Measurements from ENCODE around the gene TACC2.
A peak's percentile ranks its signal among the peaks of the same experiment; 100 is the strongest.

TACC2 gene

DNA sequence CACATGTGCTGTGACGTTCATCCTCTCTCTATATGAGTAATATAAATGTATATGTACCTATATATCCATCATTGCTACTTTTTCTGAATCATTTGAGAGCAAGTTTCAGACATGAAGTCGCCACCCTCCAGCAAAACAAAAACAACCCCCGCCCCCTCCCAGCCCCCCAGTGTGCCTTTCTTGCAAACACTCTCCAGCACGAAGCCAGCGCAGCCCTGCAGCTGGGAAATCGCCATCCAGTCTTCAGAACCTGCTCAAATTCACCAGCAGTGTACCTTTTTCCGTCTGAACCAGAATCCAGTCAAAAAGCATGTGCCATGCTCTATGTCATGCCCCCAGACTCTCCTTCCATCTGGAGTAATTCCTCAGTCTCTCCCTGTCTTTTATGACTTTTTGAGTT lies 135.8 kb downstream of the TACC2 start:
- DNase-seq, result no peak

DNA sequence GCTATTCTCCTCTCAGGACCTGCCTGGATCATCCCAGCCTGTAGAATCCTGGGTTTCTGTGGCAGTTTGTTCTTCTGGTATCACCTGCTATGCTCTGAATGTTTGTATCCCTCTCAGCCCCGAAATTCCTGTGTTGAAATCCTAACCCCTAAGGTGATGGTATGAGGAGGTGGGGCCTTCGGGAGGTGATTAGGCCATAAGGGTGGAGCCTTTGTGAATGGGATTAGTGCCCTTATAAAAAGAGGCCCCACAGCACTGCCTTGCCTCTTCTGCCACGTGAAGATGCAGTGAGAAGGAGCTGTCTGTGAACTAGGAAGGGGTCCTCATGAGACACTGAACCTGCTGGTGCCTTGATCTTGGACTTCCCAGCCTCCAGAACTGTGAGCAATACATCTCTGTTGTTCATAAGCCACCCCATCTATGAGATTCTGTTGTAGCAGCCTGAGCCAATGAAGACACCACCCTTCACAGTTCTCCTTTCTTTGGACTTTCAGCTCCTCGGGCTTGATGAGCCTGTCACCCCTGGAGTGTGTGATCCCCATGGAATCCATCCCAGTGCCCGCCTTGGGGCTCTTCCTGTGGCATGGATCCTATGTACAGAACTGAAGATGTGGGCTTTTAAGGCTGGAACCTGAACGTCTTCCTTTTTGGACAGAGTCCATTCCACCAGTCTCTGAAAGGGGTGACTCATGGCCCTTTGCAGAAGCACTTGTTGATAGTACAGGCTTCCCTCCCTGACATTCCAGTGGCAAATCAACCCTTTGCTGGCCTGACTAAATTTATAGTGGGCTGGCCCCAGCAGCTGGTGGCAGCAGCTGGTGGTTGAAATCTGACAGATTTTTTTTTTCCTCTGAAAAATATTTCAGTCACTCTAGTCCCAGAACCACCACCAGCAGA lies 138.0 kb downstream of the TACC2 start:
- no peak for DNase-seq

DNA sequence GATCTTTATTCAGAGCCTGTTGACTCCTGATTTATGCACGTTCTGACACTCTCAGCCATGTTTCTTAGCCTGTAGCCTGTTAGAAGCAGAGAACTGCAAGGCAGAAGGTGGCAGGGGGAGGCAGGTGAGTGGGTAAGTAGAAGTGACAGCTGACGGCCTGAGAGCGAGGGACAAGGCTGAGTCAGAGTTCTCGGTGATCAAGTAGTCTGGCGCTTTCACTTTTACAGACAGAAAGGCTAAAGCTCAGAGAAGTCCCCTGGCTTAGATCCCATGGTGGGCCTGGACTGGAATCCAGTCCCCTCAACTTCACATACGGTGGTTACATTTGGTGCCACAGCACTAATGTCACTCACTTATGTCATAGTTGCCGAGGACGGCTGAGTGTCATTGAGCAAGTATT lies 139.0 kb downstream of the TACC2 start:
- DNase-seq, result no peak

DNA sequence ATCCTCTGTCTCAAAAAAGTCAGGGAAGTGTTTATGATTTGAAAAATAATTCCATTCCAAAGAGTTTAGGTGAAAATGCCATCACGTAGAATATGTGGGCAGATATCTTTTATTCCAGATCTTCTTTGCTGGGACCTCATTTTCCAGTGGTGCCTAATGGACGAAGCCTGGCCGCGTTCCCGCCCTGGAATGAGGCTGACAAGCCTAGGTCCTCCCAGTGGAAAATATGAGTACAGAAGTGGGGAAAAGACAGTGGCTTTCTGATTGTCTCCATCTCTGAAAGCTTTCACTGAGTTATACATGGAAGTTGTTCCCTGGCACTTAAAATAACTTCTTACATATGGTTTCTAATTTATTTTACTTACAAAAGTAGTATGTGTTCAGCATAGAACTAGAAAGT lies 139.4 kb downstream of the TACC2 start:
- no peak for DNase-seq

DNA sequence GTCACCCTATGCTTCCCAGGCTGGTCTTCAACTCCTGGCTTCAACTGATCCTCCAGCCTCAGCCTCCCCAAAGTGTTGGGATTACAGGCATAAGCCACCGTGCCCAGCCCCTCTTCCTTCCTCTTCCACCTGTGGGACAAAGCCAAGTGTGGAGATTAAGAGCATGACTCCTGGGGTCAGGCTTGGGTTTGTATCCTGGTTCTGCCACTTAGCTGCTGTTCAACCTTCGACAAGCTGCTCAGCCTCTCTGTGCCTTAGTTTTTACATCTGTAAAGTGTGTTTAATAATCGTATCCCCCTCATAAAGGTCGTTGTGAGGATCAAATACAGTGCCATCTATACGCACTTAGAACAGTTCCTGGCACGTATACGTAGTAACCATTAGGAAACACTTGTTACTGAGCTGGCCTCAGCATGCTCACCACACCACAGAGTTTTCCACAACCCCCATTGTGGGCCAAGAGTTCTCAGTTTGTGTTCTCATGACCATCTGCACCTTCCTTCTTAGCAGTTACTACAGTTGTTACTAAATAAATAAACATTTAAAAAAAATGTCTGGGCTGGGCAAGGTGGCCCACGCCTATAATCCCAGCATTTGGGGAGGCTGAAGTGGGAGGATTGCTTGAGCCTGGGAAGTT lies 141.6 kb downstream of the TACC2 start:
- DNase-seq, result no peak

DNA sequence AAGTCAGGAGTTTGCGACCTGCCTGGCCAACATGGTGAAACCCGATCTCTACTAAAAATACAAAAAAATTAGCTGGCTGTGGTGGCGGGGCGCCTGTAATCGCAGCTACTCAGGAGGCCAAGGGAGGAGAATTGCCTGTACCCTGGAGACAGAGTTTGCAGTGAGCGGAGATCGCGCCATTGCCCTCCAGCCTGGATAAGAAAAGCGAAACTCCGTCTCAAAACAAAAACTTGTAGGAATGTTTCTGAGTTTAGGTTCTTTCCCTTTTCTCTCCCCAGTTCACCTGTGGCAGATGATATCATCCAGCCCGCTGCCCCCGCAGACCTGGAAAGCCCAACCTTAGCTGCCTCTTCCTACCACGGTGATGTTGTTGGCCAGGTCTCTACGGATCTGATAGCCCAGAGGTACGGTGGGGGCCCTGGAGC lies 143.4 kb downstream of the TACC2 start:
- no peak for DNase-seq

DNA sequence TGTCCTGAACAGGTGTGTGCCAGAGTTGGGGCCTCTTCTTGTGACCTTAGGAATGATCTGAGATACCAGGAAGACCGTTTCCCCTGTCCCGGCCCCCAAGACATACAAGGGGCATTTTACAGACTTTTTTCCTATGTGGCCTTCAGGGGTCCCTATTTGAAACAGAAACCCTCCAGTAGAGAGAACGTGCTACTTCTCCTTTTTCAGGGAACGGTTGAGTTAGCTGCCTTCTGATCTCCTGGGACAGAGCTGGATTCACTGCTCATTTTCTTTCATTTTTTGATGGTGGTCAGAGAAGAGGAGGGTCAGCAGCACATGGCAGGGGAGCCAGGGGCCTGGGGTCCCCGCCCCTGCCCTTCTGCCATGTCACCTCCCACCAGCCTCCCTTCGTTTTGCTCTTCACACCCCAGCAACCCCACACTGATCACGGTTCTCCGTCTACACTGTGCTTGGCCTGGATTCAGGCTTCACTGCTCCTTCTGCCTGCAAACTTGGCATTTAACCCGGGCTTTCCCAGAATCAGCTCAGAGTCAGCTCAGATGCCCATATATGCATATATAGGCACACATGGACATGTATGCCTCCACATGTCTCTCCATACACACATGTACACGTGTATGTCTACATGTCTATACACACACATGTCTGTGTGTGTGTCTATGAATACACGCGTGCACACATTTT lies 144.1 kb downstream of the TACC2 start:
- DNase-seq, result no peak

DNA sequence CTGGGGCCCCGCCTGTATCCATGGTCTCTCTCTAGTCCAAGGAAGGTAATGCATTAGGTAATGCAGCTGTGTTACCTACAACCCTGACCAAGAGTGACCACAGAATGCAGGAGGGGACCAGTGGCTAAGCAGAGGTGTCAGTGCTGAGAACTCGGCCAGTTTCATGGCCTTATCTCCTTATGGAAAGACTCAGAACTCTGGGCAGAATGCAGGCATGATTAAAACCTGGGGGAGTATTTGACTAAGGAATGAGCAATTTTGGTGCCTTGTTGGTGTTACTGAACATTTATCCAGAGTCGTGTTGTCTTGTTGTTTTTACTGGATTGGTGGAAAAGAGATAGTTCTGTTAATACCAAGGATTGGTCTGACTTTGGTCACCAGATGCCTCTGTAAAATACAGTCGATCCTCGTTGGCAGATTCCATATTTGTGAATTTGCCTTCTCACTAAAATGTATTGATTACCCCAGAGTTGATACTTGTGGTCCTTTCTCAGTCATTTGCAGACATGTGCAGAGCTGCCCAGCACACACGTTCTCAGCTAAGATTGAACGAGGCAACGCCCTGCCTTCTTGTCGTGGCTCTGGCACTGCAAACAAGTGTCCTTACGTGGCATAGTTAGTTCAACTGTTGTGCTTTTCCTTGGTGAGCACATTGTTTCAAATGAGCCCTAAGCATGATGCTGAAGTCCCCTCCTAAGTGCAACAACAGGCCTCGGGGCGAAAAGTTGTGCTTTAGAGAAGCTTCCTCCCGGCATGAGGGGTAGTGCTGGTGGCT lies 146.5 kb downstream of the TACC2 start:
- DNase-seq, result no peak

DNA sequence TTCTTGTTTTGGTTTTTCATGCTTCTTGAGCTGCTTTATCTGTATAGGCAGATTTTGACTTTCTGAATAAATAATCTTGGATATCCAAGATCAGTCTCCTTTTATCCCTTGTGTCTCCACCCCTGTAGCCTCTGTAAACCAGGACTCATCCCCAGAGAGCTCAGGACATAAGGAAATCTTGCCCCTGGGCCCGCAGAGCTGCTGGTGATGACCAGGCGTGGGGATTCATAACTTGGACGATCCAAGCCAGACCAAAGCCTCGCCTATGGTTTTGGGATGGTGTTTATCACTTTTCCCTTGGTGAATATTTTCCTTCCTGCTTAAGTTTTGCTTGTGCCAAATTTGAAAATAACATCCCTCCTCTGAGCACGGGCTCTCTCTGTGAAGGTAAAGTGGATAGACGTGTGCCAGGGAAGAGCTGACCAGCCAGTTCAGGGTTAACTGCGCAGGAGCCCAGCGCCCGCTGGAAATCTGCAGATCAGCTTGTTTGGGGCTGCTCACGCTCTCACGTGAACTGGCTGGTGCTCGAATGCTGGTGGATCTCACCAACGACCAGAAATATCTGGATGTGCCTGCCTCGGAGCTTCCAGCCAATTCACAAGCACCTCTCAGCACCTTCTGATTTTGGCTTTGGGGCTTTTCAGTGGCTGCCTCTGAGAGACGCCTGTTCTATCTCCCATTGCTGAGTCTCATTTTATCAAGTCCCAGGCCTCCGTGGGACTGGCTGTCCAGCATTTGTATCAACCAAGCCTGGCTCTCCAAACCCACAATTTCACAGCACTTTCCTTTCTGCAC lies 150.1 kb downstream of the TACC2 start:
- no peak for DNase-seq

DNA sequence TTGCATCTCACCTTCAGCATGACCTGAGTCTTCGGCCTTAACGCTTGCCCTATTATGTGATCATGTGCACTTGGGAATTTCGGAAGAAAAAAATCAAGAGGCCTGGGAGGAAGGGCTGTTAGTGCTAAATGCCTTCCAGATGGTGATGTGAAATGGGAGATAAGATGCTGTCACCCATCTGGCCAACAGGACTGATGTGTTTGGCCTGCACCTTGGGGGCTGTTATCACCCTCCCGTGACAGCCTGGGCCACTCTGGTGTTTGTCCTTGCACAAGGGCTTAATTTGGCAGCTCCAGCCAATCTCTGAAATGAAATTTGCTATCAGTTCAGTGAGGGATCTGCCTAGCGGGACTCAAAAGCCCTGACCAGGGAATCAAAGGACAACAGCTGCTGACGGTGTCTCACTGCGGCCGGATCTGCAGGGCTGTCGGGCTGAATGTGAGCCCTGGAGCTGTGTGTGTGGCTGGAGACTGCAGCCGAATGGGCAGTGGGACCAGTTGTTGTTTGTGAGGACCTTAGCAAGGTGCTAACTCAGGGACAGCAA lies 150.7 kb downstream of the TACC2 start:
- DNase-seq, result no peak

DNA sequence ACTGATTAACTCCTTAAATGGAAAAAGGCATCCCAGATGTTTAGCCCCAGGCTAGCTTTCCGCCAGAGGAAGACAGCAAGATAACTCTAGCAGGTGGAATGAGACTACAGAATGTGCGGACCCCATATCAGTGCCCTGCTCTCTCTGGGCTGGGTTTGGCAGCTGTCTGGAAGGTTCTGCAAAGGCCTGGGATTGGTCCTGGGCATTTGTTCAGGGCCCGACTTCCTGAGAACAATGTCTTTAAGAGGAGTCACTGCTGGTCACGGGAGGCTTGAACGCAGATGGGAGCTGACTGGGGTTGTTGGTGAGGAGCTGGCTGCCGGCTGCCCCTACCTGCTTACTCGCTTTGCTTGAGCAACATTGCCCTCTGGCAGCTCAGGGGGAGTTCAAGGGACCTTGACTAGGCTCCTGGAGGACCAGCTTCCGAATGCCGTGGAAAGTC lies 151.5 kb downstream of the TACC2 start:
- no peak for DNase-seq

DNA sequence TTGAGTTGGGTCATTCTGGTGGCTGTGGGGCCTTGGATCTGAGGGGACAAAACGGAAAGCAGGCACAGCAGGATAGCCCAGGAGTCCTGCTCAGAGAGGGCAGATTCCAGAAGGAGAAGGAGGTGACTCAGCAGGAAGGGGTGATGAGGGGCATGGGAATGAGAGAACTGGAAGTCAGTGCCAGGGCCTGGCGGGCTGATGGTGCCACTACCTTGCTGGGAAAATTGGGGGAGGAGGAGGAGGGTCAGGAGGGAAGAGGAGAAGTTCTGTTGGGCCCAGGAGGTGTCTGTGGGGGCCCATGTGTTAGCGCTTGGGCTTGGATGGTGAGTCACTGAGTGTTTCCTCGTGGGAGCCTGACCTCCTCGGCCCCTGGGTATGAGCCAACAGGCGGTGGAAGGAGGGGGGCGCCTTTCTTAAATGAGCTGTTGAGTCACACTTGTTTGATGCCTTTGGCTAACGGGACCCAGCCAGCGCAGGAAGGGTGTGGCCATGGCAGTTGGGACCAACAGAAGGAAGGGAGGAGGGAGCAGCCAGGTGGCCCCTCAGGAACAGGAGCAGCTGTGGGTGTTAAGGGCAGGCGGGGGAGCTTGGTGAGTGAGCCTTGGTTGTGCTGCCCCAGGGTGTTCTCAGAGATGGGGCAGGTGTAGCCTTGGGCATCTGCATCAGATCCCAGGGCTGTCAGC lies 152.1 kb downstream of the TACC2 start:
- DNase-seq, result no peak

DNA sequence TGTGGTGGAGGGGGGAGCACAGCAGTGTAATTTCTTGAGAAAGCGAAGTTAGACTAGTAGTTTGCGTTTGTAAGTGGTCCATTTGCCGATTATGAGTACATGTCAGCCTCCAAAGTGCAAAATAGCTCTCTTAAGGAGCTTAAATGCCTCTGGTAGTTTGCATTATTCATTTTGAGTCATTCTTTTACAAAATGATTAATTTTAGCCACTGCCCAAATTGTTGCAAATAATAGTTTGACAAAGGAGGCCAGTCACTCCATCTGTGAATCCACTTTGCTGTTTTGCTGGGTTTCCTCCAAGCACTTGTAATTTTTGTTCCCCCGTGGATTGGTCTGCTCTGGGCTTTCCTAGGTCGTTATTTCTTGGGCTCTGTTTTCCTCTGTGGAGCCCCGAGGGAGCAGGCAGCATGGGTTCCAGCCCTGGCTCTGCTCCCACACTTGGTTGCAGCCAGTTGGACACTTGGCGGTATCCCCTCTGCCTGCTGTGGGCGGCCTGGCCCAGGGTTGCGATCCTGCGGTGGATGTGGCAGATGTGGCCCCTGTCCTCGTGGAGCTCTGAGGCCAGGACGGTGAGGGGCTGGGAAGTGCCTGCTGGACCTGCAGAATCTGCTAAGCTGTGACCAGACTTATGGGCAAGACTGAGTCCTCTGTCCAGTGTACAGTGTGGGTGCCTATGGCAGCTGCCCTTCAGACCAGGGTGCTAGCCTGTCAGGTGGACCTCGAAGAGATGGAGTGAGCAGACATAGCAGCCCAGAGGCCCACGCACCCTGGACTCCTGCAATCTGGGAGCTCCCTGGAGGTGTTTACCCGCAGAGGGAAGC lies 153.1 kb downstream of the TACC2 start:
- DNase-seq, result no peak

DNA sequence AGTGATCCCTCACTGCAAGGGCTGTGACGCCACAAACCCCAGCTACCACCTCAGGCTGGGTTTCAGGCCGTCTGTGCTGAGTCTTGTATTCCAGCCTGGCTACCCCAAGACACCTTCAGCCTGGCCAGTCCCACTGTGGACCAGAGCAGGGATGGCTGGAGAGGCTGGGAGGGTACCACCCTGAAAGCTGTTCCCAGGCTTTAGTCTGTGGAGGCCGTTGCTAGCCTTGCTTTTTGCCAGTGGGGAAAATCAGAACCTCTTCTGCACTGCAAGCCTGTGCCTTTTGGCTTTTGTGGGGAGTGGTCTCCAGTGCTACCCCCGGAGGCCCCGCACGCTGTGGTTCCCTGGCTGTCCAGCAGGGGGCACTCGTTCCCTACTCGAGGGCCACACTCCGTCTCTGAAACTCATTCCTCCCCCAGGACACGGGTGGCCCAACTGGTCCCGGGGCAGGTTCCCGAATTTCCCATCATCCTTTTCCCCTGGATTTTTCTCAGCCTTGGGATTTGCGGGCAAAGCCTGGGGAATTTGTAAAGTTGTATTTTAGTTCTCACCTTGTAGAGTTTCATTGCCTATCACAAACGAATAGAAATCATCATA lies 153.8 kb downstream of the TACC2 start:
- DNase-seq, result peak in 1 of 2 donors; percentile 15

DNA sequence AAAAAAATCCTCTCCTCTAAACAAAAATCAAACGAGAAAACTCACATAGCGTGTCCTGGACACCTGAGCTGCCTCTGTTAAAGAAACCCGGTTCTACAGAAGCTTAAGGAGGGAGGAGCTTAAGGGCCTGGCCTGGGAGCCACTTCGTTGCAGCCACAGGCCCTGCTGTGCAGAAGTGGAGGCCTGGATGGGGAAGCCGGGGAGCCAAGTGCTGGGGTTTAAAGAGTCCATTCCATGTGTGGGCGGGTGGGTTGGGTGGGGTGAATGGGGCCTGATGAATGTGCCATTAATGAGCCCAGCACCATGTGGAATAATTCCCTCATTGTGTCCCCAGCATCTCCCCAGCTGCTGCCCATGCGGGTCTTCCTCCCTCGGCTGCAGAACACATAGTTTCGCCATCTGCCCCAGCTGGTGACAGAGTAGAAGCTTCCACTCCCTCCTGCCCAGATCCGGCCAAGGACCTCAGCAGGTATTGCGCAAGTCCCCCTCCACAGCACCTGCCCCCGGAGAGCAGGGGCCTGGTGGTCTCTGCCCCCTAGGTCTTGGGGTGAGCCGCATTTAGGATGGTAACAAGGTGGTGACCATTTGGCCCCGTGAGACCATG lies 154.4 kb downstream of the TACC2 start:
- no peak for DNase-seq

DNA sequence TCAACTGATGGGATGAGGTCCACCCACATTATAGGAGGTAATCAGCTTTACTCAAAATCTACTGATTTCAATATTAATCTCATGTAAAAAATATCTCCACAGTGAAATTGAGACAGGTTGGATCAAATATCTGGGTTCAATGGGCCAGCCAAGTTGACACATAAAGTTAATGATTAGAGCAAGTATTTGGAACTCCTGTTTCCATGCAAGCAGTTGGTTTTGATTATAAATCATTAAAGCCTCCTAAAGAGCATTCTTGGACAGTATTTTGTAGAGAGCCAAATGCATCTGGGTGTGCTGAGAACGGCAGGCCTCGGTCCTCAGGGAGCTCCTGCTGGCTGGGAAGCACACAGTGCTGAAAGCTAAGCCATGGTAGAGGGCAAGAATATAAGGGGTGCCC lies 155.2 kb downstream of the TACC2 start:
- no peak for DNase-seq

DNA sequence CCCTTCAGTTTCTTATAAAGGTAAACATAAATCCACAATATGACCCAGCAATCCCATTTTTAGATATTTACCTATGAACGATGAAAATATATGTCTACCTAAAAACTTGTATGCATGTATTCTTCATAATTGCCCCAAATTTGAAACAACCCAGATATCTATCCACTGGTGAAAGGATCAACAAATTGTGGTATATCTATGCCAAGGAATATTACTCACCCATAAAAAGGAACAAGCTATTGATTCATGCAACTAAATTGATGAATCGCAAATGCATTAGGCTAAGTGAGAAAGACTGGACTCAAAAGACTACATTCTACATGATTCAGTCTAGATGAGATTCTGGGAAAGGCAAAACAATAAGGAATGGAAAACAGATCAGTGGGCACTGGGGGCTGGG lies 156.2 kb downstream of the TACC2 start:
- DNase-seq, result no peak

DNA sequence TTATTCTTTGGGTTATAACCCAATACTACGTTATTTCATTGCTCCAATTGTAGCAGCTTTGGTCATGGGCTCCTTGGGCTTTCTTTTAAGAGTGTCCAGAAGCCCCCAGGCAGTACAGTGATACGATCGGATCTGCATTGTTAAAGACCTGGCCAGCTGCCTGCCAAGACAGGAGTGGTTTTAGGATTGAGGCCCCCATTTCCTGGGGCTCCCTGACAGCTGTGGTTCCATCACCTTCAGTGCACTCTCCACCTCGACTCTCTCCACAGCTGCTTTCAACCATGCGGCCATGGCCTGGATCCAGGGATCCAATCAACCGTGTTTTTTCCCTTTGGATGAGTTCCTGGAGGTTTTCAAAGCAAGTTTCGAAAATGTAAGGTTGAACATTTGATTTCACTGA lies 158.7 kb downstream of the TACC2 start:
- DNase-seq, result no peak

DNA sequence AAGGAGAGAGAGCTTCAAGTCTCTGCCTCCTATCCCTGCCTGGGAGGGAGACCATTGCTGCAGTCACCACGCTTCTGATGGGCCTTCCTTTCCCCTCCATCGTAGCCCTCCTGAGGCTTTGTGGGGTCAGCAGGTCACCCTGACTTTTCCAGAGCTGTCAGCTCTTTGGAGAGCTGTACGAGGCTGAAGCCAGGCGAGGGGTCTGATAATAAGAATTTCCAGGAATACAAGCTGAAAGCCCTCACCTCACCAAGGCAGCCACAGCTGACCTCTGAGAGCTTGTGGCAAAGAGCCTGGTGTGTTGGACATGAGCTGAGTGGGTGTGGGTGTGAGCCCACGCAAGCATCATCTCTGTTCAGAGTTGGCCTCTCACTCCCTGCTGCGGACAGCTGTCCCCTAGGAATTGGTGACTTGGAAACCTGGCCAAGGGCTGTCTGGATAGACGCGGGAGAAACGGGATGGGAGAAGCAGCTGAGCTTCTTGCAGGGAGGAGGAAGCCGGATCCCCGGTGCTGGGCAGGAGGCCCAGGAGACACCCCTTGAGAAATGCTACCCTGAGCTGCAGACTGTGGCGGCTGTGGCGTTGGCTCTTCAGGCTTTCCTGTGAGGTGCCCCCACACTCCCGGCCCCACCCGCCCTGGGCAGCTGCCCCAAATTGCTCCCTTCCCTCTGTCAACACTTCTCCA lies 160.1 kb downstream of the TACC2 start:
- no peak for DNase-seq
